SK-N-SH treated with all-trans-retinoic acid at 6 μM for 48 hours (cell line): Measurements from ENCODE around the gene SLC28A1.
"Not testable (repeated sequence)": the region's sequence is repeated elsewhere in the genome, so short reads cannot be mapped to it uniquely, and the experiment has no call there.

Experiments
- ARNTL ChIP-seq: fragments of 450-650 bp; formaldehyde crosslinking; IDR thresholded peaks from 2 replicates; pipeline ENCODE4 v1.5.0; 2020; ENCODE audit warnings: low read depth, mild to moderate bottlenecking, moderate library complexity, borderline replicate concordance
- BACH2 ChIP-seq: fragments of 250-450 bp; sonication (Bioruptor Pico); IDR thresholded peaks from 2 replicates; pipeline ENCODE4 v1.9.0; 2021; ENCODE audit warnings: mild to moderate bottlenecking, borderline replicate concordance
- CREB5 ChIP-seq: fragments of 250-450 bp; sonication (Bioruptor Pico); IDR thresholded peaks from 2 replicates; pipeline ENCODE4 v1.5.1; 2020; ENCODE audit warnings: low read depth, mild to moderate bottlenecking, moderate library complexity
- ESRRG ChIP-seq: fragments of 250-450 bp; sonication (Bioruptor Pico); IDR thresholded peaks from 2 replicates; pipeline ENCODE4 v1.6.1; 2021; ENCODE audit warnings: mild to moderate bottlenecking
- PATZ1 ChIP-seq: fragments of 250-450 bp; sonication (Bioruptor Pico); IDR thresholded peaks from 2 replicates; pipeline ENCODE4 v1.8.0; 2020; ENCODE audit warnings: mild to moderate bottlenecking, moderate library complexity, borderline replicate concordance
- ZC3H10 ChIP-seq: fragments of 250-450 bp; sonication (Bioruptor Pico); IDR thresholded peaks from 2 replicates; pipeline ENCODE4 v1.5.1; 2021; ENCODE audit warnings: mild to moderate bottlenecking, moderate library complexity
- ZNF565 ChIP-seq: fragments of 450-650 bp; formaldehyde crosslinking; conservative IDR thresholded peaks from 2 replicates; pipeline ENCODE4 v1.5.0; 2020; ENCODE audit warnings: low read depth, mild to moderate bottlenecking, moderate library complexity

- not testable (repeated sequence) for TF ChIP-seq ZC3H10 (CRISPR knock-in tag); CREB5 (CRISPR knock-in tag); PATZ1 (CRISPR knock-in tag); ESRRG (CRISPR knock-in tag); ZNF565; ARNTL; BACH2 (CRISPR knock-in tag)
These were observed 102.9 kb downstream of the SLC28A1 start for GRCh38 chr15:84987351-84987750.
